HG03354 (cell line): ENCODE measurements around the gene ZNG1A.
"Not testable (repeated sequence)": the region's sequence is repeated elsewhere in the genome, so short reads cannot be mapped to it uniquely, and the experiment has no call there.

Experiments used
- ATAC-seq: cut with Tn5 transposase; IDR thresholded peaks from one replicate; pipeline ENCODE4 v1.9.1; 2021; ENCODE audit warnings: mild to moderate bottlenecking; ENCODE audit not compliant: unreplicated experiment, poor library complexity, severe bottlenecking

The ZNG1A gene

DNA sequence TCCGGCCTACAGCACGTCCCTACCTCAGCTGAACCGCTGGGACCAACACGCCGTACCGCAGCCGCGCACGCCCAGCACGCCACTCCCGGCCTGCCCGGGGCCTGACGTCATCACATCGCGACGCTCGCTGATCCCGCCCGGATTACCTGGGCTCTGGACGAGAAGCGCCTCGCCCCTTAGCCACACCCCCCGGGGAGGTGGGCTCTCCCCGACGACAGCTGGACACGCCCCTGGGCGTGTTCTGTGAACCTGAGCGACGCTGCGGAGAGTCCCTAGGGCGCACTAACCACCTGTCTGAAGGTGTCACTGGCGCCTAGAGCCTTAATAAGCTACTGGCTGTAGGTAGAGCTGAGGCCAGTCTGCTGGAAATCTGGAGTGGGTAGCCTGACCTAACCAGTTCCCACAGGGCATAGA, at the start of gene ZNG1A:
ZNG1A (minus strand) TSS at position 87 of the 414 bp plus-strand sequence. CDS start 87 bp downstream, outside the sequence.
- not testable (repeated sequence) for ATAC-seq

DNA sequence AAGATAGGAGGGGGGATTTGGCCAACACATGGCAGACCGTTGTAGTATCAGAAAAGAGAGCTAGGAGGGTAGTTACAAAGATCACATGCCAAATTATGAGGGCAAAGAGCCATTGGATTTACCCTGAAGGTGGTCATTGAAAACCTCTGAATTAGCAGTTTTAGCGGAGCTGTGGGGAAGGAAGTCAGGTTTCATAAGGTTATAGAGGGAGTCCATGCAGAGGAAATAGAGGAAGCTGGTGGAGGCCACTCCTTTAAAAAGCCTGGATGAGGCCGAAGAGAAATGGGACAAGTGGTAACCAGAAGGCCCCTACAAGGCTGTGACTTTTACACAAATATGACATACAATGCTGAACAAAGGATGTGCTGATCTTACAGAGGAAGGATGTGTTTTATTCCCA, 49.0 kb upstream of the ZNG1A start:
- no peak for ATAC-seq

DNA sequence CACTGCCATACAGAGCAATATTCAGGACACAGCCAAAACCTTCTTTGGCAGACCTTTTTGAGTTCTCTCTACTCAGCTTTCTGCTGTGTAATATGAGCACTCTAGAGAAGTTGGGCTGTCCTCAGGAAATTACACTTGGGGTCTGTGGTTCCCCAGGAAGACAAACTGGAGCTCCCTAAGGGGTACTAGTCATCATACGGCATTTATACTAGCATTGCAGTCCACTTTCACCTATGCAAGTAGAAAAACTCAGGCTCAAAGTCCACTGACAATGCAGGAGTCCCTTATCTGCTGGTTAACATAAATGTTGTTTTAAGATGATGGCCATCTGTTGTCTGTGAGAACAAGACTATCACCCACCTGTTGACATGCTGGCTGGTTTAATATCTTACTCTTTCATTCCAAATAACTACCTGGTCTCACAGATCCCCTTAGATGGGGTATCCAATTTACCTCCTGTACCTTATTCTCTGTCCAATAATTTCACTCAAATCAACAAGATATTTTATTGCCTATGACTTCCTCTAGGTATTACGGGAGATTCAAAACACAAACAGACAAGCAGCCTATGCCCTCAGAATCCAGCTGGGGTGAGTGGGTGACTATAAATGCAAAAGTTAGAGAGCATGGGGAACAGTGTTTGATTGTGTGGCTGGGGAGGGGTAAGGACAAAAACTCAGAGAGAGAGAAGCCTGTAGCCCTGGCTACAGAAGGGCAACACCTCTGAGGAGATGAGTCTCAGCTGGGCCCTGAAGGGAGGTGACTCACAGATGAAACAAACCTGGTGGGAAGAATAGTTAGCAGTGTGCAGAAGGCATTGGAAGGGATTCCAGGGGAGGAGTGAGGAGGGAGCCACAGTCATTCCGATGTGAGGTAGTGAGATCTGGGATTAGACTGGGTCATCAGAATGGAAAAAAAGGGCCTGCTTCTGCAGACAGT, 46.0 kb upstream of the ZNG1A start:
- no peak for ATAC-seq

DNA sequence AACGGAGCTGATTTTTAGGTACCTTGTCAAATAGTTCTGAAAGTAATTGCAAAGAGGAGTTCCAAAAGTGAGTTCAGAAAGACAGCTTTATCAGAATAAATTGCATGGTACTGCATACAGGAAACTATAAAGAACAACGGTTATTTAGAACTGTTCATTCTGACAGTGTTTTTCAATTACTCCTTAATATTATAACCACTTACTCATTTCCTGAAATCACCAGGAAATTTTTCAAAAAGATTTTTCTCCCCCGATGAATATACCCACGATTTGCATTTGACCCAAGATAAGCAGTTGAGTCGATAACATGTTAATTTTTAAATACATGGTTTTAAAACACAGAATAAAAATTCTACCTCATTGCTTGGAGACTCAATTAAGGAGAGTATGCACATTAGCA, 45.2 kb upstream of the ZNG1A start:
- no peak for ATAC-seq

DNA sequence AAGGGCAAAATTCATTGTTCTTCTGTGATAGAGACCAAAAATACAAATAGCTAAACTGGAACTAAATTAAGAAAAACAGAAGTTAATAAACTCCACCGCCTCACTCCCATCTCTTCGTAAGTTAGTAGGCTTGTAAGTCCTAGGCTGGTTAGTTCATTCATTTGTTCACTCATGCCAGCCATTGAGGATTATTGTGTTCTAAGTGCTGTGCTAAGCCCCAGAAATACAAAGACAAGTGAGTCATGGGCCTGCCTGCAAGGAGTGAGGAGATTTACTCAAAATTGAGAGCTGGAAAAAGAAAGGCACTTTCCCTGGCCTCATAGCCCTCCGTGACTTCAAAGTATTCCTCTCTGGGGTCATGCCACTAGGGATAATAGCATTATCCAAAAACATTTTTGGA, 44.3 kb upstream of the ZNG1A start:
- no peak for ATAC-seq

DNA sequence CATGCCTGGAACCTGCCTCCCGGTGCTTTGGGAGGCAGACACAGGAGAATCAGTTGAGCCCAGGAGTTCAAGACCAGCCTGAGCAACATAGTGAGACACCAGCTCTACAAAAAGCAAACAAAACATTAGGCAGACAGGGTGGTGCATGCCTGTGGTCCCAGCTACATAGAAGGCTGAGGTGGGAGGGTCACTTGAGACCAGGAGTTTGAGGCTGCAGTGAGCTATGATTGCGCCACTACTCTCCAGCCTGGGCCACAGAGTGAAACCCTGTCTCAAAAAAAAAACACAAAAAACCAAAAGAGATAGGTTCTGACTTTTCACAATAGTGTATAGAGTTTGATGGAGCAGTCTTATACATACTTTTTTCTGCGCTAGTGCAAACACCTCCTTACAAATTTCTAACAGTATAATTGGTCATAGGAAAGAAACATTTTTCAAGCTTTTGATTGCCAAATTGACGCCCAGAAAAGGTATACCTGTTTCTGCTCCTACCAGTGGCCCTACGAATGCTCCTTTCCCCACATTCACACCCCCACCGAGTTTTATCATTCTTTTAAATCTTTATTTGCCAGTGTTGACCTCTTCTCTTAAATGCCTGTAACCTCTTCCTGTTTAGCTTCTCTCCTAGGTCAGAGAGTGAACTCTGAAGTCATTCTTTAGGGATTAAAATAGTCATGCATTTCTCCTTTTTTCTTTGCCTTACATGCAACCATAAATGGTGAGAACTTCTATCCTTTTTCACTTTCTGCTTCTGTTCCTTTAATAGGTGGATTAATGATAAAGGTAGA, 43.3 kb upstream of the ZNG1A start:
- ATAC-seq, result no peak

DNA sequence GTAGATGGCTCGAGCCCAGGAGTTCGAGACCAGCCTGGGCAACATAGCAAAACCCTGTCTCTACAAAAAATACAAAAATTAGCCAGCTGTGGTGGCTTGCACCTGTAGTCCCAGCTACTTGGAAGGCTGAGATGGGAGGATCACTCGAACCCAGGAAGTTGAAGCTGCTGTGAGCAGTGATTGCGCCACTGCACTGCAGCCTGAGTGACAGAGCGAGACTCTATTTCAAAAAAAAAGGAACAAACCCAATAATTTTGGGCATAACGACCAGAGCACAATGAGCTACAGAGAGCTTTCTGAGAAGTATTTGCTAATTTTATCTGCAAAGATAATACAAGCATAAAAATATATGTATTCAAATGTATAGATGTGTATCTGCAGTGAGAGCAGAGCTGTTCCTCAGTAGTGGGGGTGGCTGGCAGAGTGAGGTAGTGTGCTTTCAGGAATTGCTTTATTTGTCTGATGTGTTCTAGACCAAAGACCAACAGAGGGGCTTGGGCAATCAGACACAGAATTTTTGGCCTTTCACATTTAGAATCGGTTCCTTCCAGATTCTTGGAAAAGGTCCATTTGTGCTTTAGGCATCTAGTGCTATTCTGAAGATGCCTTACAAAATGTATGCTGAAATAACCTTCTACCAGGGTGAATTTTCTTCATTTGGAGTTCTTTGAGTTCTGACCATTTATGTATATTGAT, 41.0 kb upstream of the ZNG1A start:
- ATAC-seq, result no peak

DNA sequence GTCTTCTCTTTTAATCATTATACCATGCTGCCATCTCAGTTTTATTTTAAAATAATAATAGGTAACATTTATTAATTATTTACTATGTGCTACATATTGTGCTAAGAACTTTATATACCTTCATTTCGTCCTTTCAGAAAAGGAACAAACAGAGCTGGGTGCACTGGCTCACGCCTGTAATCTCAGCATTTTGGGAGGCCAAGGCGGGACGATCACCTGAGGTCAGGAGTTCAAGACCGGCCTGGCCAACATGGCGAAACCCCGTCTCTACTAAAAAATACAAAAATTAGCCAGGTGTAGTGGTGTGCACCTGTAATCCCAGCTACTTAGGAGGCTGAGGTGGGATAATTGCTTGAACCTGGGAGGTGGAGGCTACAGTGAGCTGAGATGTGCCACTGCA, 40.2 kb upstream of the ZNG1A start:
- not testable (repeated sequence) for ATAC-seq

DNA sequence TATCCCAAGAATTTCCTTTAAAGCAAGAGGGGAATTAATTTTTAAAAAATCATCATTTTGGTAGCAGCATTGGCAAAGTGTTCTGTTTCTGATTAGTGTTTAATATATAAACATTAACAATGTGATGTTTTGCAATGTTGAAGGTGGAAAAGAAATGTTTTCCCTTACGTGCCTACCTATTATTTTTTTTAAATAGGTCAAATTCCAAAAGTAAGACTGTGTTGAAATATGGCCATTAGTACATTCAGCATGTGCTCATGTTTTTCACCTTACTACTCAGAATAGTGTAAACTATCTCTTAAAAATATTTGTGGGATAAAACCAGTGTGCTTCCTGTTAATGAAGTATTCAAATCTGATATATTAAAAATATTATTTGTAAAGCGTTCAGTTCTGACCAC, 39.1 kb upstream of the ZNG1A start:
- ATAC-seq, result no peak

DNA sequence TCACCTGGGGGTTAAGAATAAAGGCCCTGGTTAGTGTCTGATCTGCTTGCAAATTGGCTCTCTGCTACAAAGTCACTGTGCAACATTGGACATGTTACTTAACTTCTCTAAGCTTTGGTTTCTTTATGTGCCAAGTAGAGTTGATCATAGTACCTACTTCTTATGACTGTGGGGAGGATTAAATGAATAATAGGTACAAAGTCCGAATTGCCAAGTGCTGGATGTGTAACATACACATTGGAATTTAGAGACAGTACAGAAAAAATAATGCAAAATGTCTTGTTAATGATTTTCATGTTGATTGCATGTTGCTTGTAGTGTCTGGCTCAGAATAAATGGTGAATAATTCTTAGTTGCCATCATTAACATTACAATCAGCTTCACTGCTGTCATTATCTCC, 38.0 kb upstream of the ZNG1A start:
- ATAC-seq, result no peak

DNA sequence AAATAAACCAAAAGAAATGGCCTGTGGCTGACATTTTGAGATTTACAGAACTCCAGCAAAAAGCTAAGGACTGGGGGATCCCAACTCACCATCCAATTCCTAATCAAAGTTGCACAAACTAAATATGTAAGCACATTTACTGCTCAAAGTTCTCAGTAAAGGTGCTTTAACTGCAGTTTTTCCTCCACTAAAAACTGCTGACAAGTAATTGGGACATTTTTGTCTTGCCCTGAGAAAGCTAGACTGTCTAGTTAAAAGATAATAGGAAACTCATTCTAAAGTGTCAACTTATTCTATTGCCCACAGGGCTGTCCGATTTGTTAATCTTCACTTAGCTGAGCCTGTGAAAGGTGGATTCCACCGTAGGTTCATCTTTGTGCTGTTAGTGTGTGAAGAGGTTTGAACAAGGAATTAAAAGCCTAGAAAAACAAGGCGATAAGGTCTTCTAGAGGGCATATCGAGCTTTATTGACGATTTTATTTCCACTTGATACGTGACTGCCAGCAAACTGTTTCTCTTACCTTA, 36.8 kb upstream of the ZNG1A start:
- ATAC-seq, result no peak

DNA sequence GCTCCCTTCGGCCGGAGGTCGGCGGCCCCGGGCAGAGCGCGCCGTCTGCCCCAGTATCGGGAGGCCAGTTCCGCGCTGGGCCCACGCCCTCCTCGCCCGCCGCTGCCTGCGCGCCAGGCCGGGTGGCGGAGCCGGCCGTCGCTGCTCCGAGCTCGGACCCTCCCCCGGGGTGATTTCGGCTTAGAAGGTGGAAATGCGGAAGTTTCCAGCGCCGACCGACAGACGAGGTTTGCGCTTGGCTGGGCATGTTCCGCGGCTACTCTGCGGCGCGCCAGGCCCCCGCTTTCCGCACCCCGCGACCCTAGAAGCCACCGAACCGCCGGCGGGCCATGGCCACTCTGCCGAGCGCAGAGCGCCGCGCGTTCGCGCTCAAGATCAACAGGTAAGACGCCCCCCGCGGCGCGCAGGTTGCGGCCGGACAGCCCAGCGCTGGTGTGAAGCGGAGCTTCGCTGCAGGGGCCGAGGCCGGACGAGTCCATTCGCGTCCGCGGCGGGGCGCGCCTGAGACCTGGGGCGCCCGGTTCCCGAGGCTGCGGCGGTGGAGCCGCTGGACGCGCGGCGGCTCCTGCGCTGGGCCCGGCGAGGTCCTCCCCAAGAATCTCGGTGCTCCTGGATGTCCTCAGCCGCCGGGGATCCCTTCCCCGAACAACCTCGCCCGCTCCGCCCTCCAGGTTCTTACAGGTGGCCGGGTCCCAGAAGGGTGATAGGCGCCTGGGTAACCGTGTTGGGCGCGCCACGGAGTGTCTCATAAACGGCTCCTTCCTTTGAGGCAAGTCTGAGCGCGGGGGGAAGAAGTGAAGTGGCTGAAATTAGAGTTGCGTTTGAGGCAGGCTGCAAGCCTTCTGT, 36.0 kb upstream of the ZNG1A start, which contains the start of gene DOCK8:
DOCK8 (plus strand) TSS at position 218 of the 846 bp plus-strand sequence; CDS start at position 330, 112 bp downstream.
- peak; percentile 82 for ATAC-seq

DNA sequence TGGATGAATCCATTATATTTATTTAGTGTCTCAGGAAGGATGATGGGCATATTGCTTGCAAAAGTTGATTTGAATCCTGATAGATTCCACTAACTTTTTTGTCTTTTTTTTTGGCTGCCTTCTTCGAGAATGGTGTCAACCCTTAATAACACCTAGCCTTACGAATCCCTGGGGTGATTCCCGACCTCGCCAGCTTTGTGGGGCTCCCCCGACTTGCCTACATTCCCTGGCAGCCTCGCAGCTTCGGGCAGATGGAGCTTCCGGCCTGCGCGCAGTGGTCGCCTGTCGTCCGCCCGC, 35.4 kb upstream of the ZNG1A start:
- ATAC-seq, result no peak

DNA sequence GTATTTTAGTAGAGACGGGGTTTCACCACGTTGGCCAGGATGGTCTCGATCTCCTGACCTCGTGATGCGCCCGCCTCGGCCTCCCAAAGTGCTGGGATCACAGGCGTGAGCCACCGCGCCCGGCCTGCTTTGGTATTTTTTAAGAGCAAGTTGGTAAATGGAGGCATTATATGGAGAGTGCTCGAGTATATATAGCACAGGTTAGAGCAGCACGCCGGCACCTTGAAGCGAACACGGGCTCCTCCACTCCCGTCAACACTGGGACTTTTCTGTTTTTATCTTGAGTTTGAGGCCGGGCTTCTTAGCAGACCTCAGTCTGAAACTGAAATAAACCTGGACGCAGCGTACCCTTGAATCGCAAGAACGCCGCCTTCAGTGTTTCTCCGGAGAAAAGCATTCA, 35.0 kb upstream of the ZNG1A start:
- not testable (repeated sequence) for ATAC-seq

DNA sequence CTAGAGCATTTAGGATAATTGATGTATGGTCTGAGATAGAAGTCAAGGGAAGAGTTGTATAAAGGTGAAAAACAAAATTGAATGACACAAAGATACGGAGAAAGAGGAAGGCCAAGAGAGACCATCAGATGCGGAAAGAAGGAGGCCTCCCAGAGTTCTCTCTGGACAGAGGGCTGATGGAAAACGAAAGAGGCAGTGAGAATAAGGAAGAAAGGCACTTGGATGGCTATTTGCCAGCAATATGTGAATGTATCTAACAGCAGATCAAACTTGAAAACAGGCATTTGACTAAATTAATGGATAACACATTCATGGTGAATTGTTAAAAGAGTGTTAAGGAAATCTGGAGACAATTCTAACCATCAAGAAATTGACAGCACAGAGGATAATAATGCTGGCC, 33.4 kb upstream of the ZNG1A start:
- no peak for ATAC-seq

DNA sequence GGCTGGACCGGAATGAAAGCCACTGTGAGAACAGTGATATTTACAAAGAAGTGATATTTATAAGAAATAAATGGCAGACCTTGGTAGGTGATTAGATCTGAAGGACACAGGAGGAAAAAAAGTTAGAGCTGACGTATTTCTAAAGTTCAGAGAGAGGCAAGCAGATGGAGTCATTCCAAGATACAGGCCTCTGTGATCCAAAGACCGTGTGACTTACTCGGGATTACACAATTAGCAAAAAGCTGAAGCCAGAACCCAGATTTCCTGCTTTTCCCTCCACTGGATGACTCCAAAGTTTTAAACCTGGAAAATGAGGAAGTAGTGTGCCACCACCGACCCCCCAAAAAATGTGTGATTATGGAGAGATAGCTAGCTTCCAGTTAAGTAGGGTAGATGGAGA, 32.7 kb upstream of the ZNG1A start:
- ATAC-seq, result no peak

DNA sequence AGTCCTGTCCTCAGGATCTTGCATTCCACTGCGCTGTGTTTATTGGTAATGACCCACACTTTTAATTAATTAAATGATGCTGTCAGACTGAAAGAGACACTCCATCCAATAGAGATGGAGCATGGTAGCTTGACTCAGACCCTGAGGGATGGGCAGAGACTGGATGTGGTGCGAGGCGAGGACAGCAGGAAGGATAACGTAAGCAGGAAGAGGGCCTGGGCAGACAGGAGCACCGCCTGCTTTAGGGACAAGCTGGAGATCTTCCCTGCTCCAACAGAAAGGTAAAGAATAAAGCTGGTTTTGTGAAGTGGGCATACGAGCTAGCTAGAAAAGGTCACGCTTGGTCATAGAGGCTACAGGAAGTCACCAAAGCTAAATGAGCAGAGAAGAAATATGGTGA, 32.2 kb upstream of the ZNG1A start:
- no peak for ATAC-seq

DNA sequence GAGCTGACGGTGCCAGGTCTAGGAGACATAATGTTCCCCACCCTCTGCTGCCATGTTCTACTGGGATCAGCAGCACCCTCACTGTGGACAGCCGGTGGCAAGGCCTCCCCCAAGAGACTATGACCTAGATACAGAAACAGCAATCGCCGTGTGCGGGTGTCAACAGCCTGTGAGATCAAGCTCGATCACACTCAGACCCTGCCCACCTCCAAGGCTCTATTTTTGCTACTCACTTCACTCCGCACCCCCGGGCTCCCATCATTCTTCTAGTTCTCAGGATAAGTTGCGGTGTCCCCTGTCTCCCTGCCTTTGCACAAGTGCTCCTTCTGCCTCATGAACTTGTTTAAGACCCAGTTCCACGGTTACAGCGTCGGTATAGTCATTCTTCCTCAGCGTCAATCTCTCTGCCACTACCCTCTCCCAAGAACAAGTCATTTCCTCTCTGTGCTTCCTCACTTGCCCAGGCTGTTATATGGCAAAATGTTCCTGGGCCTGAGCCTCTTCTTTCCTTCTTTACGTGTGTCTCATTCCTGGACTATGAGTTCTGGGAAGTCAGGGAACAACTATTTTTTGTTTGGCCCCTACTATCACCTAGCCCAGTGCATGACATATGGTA, 30.4 kb upstream of the ZNG1A start:
- no peak for ATAC-seq

DNA sequence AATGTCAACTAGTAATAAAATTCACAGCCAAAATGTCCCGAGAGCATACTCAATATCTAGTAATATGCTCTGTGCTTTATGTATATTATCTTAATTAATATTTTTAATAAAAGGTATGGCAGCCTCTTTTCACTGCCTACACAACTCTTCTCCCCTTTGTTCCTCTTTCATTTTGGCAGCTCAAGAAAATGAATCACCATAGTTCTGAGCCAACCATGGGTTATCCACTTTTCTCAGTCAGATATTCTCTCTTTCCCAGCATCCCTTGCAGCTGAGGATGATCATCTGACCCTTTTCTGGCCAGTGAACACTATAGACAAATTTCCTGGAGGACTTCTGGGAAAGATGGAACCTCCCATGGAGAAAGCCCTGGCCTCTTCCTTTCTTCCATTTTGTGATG, 27.6 kb upstream of the ZNG1A start:
- ATAC-seq, result no peak
